NCI-H526 (cell line): ENCODE measurements around the gene FLOT1.
A peak's percentile ranks its signal among the peaks of the same experiment; 100 is the strongest.

Experiments
- DNase-seq, 2 experiments: peaks; one replicate each; lab custom pipeline; 2025; lab: John Stamatoyannopoulos, UW

FLOT1 gene

DNA sequence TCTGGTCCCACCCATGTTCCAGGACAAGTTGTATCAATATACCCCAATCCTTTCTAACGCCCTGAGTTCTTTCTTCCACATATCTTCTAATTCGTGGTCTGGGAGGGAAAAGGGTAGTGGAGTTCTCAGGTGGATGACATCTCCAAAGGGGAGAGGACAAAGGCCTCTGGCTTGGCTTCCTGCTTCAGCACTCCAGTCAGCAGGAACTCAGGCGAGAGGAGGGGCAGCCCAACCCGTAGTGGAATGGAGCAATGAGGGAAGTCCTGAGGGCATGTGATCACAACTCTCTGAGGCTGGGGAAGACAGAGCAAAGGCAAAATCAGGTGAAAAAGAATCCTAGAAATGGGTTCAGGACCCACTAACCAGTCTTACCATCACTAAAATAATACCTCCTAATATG is 42.1 kb downstream of the FLOT1 start:
- no peak for DNase-seq

DNA sequence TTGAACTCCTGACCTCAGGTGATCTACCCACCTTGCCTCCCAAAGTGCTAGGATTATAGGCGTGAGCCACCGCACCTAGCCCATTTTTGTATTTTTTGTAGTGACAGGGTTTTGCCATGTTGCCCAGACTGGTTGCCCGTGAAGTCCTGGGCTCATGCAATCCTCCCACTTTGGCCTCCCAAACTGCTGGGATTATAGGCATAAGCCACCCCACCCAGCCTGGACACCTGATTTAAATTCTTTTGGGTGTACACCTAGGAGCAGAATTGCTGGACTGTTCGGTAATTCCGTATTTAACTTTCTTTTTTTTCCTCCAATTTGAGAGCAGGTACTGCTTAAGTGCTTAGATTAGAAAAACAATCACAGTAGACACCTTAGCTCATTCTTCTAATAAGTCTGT is 46.1 kb downstream of the FLOT1 start:
- no peak for DNase-seq

DNA sequence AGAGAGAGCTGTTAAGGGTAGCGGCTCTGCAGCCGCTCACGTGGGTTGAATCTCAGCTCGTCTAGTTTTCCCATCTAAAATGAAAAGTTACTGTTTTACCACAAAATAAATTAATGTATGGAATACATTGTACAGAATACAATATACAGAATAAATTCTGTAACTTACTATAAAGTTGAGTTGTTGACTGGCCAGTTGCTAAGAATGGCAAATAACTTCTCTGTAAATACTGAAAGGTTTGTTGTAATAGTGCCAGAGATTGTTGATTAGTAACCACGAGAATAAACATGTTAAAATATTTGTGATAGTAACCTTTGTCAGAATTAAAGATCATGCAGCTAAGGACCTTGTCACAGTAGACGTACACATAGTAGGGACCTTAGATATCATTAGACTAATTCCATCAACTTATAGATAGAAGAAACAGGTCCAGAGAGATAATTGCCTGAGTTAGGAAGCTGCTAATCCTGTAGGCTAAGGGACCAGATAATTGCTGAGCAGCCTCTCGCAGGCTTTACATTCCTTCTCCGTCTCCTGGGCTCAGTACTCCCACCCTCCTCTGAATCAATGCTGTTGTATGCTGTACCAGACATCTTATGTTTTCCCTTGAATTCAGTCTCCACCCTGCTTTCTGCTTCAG is 51.2 kb downstream of the FLOT1 start:
- no peak for DNase-seq

DNA sequence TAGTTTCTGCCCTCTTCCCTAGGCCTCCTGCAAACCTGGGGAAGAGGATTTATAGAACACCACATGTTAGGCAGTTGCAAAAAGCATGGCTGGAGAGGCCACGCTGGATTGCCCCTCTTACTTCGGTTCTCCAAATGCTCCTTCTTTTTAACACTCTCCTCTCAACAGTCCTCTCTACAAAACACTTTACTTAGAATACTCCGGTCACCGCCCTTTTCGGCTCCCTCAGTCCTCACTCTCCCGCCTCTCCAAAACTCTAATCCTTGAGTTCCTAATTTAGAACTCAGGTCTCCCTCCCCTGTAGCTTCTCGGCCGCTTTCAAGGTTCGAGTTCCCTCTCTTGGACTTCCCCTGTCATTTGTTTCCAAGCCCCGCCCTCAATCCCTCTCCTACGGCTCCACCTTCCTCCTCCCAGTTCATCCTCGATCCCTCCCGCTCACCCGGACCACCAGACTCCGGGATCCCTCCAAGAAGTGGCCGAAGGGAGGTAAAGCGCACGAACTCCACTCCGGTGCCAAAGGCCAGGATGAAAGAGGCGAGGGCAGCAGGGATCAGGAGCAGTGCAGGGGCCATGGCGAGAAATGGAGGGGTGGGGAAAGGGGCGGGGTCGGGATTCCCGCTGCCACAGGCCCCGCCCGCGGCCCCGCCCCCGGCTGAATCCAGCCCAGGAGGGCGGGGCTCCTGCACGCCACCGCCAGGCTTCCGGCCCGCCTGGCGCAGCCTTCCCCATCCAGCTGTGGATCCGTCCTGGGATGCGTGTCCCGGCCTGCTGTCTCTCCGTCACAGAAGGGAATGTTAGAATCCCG is 51.9 kb downstream of the FLOT1 start, which contains the start of gene NRM:
NRM (minus strand) TSS at position 582 of the 805 bp plus-strand sequence; CDS start at position 572, 10 bp downstream.
- DNase-seq, result peak; percentile 66 to 92

DNA sequence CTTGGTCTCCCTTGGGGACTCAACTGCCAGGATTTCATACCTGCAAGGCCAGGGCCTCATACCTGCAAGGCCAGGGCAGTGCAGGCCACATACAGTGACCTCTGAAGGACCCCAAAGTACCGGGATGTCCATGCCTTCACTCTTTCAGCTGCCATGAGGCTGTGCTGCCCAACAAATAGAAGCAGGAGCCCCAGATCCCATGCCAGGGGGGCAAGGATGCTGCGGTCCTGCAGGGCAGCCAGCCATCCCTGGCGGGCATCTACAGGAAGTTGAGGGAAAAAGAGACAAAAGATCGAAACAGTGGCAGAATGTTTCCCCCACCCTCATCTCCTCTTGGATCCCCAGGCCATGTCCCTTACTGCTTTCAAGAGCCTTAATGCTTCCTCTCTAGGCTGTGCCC is 52.5 kb downstream of the FLOT1 start:
- no peak for DNase-seq

DNA sequence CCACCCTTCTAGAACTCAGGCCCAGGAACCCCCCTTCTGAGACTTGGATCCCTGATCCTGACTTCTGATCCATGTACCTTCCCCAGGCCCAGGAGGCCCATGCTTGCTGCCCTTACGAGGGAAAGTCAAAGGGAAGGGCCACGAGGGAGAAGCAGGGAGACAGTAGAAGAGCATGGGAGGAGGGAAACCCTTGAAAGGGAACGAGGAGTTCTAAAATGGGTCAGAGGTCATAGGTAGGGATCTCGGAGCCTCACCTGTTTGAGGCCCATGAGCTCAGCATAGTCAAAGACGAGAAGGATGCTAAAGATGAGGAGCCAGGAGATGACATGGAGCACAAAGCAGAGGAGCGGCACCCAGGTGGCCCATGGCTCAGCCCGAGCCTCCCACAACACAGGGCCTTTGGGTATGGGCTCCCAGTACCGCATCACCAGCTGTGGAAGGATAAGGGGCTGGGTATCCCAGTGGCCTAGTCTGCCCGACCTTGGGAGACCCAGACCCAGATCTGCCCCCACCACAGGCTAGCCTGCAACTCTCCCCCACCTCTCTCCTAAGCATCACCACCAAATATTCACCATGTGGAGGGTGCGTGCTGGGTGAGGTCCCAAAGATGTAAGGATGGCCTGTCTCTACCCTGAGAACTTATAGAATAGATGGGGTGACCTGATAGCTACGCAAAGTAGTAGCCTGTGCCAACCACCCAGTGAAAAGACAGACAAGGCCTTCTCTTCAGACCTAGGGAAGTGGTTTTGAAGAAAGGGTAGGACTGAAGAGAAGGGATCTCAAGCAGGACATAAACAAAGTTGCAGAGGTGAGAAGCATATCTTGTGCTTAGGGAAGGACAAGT is 53.2 kb downstream of the FLOT1 start:
- no peak for DNase-seq

DNA sequence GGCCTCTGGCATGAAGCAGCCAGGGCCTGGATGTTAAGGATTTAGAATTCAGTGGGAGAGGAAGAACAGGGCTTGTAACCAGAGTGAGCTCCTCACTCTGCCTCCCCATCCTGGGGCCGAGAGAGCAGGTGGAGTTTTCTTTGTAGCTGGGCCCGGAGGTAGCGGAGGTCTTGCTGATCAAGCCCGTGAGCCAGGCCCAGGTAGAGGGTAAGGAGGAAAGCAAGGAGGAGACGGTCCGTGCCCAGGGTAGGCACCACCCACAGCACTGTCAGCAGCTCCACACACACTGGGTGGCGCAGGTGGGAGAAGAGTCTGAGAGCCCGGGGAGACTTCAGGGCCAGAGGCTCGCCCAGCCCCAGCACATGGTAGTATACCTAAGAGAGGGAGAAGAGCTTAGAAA is 53.9 kb downstream of the FLOT1 start:
- no peak for DNase-seq

DNA sequence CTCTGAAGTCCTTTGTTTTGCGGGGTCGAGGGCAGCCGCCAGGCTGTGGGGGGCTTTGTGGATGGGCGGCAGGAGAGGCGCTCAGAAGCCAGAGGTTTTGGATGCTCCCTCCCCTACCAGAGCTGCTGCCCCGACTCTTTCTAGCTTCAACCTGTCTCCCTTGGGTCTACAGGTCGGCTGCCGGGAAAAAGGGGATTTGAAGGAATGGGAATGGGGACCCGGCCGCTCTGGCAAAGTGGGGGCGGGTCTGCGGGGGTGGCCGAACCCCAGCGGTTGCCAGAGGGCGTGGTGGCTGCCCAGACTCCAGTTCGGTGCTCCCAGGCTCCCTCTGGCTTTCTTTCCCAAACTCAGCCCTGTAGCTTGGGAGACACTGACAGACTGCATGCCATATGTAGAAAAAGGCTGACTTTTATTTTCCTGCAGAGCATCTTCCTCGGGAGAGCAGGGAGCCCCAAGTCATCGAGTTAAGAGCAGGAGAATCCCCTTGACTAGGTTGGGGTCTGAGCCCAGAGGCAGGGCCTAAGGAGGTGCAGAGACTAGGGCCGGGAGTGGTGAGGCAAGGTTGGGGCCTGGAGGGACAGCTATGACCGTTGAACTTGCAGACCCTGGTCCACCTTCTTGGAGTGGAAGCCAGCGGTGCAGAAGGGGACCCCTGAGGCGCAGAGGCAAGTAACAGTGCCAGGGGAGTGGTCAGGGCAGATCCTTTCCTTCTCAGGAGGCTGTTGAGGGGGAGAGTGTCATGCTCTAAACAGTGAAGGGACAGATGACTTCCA is 54.6 kb downstream of the FLOT1 start:
- peak in 1 of 2 experiments; percentile 63 for DNase-seq

DNA sequence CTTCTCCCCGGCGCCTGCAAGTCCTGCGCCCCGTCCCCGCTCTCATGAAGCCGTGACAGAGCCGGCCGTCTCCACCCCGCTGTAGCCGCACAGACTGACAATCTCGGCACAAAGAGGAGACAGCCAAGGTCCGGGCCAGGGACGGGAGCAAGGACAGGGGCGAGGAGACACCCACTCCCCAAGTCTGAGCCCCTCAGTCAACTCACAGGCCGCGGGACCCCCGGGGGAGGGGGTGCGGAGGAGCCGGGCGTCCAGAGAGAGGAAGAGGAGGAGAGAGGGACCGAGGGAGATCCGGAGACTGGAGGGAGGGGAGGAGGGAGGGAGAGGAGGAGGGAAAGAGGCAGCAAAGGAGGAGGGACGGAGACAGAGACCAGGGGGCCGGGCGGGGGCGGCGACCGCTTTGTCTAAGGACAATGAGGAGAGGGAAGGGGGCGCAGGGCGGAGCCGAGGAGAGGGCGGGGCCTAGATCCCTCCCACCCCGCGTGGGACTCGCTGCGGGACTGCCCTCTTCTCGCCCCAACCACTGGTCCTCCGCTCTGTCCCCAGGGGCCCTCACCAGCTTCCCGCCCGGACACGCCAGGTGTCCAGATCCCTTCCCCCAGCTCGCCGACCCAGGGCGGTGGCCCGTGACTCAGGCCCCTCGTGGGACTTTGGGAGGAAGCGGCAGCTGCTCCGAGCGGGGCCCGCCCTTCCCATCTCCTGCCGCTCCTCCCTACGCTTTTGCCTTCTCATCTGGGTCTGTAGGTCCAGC is 55.4 kb downstream of the FLOT1 start:
- peak; percentile 76 to 94 for DNase-seq

DNA sequence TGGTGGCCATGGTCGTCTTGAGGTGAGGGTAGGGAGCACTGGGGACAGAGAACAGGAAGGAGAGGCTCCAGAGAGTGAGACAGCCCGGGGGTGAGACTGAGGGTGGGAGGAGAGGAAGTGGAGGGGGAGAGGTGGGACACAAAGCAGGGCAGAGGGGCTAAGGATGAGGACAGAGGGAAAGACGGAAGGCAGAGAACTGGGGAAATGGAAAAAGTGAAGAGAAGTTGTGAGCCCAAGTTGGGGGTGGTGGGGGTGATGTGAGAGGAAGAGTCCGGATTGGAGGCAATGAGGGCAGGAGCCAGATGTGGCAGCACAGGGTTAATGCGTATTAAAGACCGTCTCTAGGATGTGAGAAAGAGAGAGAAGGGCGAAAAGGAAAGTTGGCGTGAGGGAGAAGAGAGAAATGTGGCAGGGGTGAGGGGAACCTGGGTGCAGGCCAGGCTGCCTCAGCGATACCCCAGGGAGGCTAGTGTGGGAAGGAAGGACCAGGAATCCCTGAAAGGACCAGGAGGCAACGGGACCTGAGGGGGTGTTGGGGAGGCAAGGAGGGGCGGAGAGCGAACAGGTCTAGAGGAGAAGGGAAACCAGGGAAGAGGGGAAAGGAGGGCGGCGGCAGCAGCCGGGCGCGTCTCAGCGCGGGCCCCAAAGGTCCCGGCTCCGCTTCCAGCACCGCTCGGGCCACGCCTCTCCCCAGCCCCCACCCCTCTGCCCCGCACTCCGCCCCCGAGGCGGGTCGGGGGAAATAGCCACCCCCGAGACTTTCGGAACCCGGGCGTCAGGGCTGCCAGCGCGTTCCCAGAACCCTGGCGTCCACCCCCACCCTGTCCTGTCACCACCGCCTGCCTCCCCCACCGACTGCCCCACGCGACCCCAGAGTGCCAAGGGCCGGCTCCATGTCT is 56.2 kb downstream of the FLOT1 start, which contains the start of gene PPP1R18:
PPP1R18 (minus strand) TSS at position 637 of the 899 bp plus-strand sequence; CDS start at position 10, 627 bp downstream.
- DNase-seq, result peak in 1 of 2 experiments; percentile 77

DNA sequence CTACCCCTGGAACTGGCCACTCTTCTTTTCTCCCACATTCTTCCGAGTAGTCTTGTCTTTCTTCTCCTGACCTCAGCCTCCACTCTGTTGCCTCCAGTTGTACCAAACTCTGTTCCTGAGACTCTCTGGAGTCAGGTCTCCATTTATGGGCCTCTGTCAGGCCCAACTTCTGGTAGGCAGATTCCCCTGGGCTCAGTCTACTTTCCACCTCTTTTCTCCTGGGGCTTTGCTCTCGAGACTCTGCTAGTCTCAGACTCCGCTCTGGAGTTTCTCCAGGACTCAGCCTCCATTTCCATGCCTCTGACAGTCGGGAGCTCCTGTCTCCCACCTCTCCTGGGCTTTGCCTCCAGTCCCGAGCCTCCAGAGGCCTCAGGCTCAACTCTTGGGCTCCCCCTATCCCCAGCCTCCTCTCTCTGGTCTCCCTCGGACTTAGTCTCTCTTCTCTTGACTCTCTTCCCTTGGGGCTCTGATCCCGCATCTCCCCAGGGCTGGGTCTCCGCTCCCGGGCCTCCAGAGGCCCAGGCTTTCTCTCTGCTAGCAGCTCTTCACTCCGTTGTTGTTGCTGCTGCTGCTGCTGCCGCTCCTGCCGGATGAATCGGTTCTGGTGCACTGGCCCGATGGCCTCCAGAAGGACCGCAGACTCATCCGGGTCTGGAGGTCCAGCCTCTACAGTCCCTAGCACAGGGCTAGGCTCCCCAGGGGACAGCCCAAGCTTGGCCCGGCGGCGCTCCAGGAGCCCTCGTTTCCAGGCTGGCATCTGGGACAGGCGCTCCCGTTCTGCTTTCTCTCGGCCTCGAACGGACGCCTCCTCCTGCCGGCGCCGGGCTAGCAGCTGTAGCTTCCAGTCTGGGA is 57.1 kb downstream of the FLOT1 start:
- DNase-seq, result no peak

DNA sequence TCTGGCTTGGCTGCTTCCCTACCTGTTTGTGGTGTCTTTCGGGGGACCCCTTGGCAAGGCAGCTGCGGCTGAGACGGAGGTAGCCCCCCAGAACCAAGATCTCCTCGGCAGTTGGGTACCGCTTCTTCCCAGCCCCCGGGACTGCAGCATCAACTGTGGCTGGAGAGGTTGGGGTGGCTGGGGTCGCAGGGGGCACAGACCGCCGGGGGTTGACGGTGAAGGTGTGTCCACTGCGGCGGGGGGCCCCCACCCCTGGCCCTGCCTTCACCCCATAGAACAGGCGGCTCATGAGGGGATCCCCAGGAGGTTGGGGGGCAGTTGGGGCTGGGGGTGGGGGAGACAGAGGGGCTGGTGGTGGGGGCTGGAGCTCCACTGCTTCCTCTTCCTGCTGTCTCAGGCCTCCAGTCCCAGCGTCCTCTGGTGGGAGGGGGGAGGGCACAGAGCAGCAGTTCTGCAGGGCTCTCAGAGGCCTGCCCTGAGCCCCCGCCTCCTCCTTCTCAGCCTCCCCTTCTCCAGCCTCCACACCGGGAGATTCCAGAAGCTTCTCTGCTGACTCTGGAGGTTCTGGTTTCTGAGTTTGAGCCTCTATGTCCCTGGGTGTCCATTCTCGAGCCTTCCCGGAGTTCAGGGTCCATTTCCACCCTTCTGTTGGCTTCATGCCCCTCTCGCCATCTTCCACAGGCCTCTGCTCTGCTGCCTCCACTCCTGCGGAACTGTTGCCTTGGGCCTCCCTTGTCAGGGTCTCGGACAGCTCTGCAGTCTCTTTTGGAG is 57.9 kb downstream of the FLOT1 start:
- DNase-seq, result no peak

DNA sequence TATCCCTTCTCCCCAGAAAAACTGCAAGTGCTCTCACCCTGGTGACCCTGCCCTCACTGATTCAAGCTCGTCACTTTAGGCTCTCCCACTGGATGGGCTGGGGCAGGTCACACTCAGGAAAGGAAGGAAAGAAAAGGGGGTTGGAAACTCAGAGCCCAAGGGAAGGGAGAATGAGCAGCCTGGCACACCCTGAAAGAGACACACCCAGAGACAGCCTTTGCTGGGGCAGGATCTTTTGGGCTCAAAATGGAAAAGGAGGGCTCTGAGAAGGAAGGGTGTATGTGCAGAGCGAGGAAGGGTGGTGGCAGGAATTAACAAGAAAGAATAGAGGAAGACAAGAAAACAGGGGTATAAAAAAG is 58.5 kb downstream of the FLOT1 start:
- DNase-seq, result no peak

DNA sequence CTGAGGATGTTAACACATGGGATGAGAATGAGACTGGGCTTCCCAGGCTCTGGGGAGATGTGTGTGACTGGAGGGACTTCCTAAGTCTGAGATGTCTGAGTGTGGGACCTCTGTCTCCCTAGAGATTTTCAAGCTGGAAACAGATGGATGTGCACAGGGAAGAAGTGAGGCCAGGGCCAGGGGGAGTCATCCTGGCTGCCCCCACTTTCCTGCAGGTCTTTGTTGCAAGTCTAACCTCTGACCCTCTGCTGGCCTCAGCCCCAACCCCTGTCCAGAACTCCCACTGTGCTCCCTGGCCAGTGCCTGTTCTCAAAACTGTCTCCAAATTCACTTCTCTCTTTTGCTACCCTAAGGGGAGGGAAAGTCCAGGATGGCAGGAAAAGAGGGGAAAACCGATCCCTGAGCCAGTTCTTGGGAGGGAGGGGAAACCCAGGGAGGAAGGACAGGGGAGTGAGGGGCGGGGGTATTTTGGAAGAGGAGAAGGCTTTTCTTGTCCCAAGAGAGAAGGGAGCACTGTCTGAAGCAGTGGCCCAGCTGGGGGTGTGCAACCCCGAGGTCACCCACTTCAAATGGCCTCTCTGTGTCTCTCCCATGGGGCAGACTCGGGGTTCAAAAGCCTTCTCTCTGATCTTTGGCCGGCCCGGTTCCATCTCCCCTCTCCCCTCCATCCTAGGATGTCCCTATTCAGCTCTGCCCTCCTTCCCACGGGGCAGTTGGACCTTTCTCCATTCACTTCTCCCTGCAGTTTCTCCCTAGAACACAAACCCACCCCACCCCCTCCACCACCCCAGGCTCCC is 59.1 kb downstream of the FLOT1 start:
- DNase-seq, result no peak

DNA sequence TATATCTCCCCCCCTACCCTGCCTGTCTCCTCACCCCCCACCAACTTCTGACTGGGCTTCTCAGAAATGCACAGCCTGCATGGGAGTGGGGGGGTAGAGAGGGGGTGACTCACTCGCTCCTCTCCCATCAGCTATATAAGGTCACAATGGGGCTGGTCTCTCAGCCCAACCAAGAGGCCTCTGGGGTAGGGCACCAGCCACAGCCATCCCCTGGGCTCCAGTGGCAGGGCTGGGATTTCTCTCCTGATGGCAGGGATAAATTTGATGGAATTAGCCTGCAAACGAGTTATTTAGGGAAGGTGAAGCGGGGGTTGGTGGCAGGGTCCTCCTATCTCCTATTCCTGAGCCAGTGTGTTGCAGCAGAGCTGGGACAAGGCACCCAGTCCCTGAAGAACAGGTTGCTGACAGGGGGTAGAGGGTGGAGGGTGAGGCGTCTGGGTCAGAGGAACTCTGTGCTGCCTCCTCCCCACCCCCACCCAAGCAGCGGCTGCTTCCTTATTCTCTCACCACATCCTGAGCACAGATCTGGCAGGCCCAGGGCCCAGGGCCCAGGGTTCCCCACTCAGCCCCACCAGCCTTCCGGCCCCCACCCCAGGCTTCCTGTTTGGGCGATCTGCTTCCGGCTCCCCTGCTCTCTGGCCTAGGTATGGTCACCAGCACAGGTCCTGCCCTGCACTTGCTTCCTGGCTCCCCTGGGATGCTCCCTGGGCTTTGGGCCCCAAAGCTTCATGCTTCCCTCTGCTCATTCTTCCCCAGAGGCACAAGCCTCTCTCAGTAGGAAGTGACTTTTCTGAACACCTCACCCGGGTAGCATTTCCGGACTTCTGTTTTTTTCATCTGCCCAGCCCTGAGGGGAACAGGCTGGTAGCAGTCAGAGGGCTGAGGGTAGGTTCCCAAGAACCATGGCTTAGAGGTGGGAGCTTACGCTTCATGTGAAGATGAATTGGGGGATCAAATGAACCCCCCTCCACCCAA is 60.1 kb downstream of the FLOT1 start:
- DNase-seq, result no peak

DNA sequence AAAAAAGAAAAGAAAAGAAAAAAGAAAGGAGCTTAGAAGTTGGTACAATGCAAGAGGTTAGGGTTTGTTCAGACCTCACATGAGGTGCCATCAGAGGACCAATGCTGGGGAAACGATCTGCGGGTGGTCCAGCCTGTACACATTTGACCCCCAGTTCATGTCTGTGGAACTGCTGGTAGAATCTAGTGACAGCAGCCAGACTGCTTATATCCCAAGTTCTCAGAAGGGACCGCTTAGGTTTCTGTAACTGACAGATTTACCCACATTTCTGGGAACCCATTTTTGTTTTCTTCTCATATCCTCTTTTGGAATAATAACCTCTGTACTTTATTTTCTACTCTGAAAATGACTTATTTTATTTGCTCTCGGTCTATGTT is 60.7 kb downstream of the FLOT1 start:
- DNase-seq, result no peak
